ENCODE data around the gene CAMTA1.

The CAMTA1 gene

GRCh38 chr1:6988796-6989195, 203.5 kb downstream of the CAMTA1 start:
- TF ChIP-seq CTCF (conservative IDR thresholded peaks at IDR 0.05; ENCODE audit: low read depth, low read length) = no peak
- H3K4me3 ChIP-seq (ENCODE audit: low read length) = no peak overlapping the region
- DNase-seq (ENCODE audit: low read depth) = no peak

GRCh38 chr1:6989212-6990159, 204.2 kb downstream of the CAMTA1 start:
- DNase-seq (ENCODE audit: low read depth) = no peak
- TF ChIP-seq CTCF (conservative IDR thresholded peaks at IDR 0.05; ENCODE audit: low read depth, low read length) = no peak
- no peak overlapping the region for H3K4me3 ChIP-seq (ENCODE audit: low read length)

GRCh38 chr1:6991266-6991665, 206.0 kb downstream of the CAMTA1 start:
- DNase-seq (ENCODE audit: low read depth) = peak; percentile 41
- no peak for TF ChIP-seq CTCF (conservative IDR thresholded peaks at IDR 0.05; ENCODE audit: low read depth, low read length)
- H3K4me3 ChIP-seq (ENCODE audit: low read length) = no peak overlapping the region

- no peak overlapping the region for H3K4me3 ChIP-seq (ENCODE audit: low read length)
- TF ChIP-seq CTCF (conservative IDR thresholded peaks at IDR 0.05; ENCODE audit: low read depth, low read length) = no peak
- DNase-seq (ENCODE audit: low read depth) = no peak
Observed at GRCh38 chr1:6995789-6996188, 210.5 kb downstream of the CAMTA1 start.

- H3K4me3 ChIP-seq (ENCODE audit: low read length) = no peak overlapping the region
- no peak for TF ChIP-seq CTCF (conservative IDR thresholded peaks at IDR 0.05; ENCODE audit: low read depth, low read length)
- DNase-seq (ENCODE audit: low read depth) = no peak
Observed at GRCh38 chr1:6996371-6996770, 211.1 kb downstream of the CAMTA1 start.

- DNase-seq (ENCODE audit: low read depth) = no peak
- TF ChIP-seq CTCF (conservative IDR thresholded peaks at IDR 0.05; ENCODE audit: low read depth, low read length) = no peak
- H3K4me3 ChIP-seq (ENCODE audit: low read length) = no peak overlapping the region
Observed at GRCh38 chr1:6996866-6997265, 211.6 kb downstream of the CAMTA1 start.

GRCh38 chr1:6998267-6998666, 213.0 kb downstream of the CAMTA1 start:
- no peak for TF ChIP-seq CTCF (conservative IDR thresholded peaks at IDR 0.05; ENCODE audit: low read depth, low read length)
- no peak for DNase-seq (ENCODE audit: low read depth)

More at GRCh38 chr1:6998267-6998666, 213.0 kb downstream of the CAMTA1 start:
- H3K4me3 ChIP-seq (ENCODE audit: low read length) = no peak overlapping the region

Measured in retinal pigment epithelial cell (primary cell).